Neural cell (in vitro differentiated cells): ENCODE measurements around the gene VPS41. TPM values are rescaled to one million over a fixed set of nuclear protein-coding genes. Genes with fewer than 3 reads are reported as not detected.

ENCODE experiments used
- H2AFZ ChIP-seq: fragments of 200-600, 300-800 bp; sonication (generic), shearing (Covaris generic); 2 replicates; pipeline ENCODE4 v1.6.0; 2014; ENCODE audit warnings: low read depth, mild to moderate bottlenecking, antibody characterized with exemption, low read length, moderate library complexity
- H3F3A ChIP-seq: fragments of 200-600 bp; shearing (Covaris generic); 2 replicates; pipeline ENCODE4 v1.6.1; 2016; ENCODE audit warnings: mild to moderate bottlenecking, moderate library complexity, mixed read lengths, antibody characterized with exemption, low read length; ENCODE audit not compliant: insufficient read depth, poor library complexity, severe bottlenecking
- H3K27ac ChIP-seq: fragments of 200-600, 300-800 bp; sonication (generic), shearing (Covaris generic); 2 replicates; pipeline ENCODE4 v1.5.1; 2014; ENCODE audit warnings: mild to moderate bottlenecking, low read length, moderate library complexity
- H3K27me3 ChIP-seq: fragments of 300-800, 200-600 bp; sonication (generic), shearing (Covaris generic); 2 replicates; pipeline ENCODE4 v1.6.0; 2014; ENCODE audit warnings: mild to moderate bottlenecking, low read depth, low read length, moderate library complexity; ENCODE audit not compliant: insufficient read depth
- H3K36me3 ChIP-seq: fragments of 300-800, 200-600 bp; sonication (generic), shearing (Covaris generic); 2 replicates; pipeline ENCODE4 v1.5.1; 2014; ENCODE audit warnings: mild to moderate bottlenecking, antibody characterized with exemption, low read length, moderate library complexity; ENCODE audit not compliant: insufficient read depth
- H3K4me2 ChIP-seq: fragments of 300-800, 200-600 bp; sonication (generic), shearing (Covaris generic); 2 replicates; pipeline ENCODE4 v1.6.0; 2014; ENCODE audit warnings: mild to moderate bottlenecking, low read length
- H3K4me3 ChIP-seq: fragments of 300-800, 200-600 bp; sonication (generic), shearing (Covaris generic); 2 replicates; pipeline ENCODE4 v1.5.1; 2014; ENCODE audit warnings: mild to moderate bottlenecking, low read length, moderate library complexity
- H3K79me2 ChIP-seq: fragments of 200-600 bp; shearing (Covaris generic); replicated peaks from 2 replicates; pipeline ENCODE4 v1.6.0; 2014; ENCODE audit warnings: mild to moderate bottlenecking, low read length, moderate library complexity; ENCODE audit not compliant: insufficient read depth
- H3K9ac ChIP-seq: fragments of 300-800, 200-600 bp; sonication (generic), shearing (Covaris generic); 2 replicates; pipeline ENCODE4 v1.6.1; 2016; ENCODE audit warnings: mild to moderate bottlenecking, low read length, mixed read lengths
- H3K9me2 ChIP-seq: fragments of 200-600 bp; shearing (Covaris generic); 2 replicates; pipeline ENCODE4 v1.6.1; 2016; ENCODE audit warnings: mild to moderate bottlenecking, low read length, mixed read lengths; ENCODE audit not compliant: insufficient read depth
- H3K9me3 ChIP-seq: fragments of 200-600, 300-800 bp; sonication (generic), shearing (Covaris generic); 2 replicates; pipeline ENCODE4 v1.6.1; 2016; ENCODE audit warnings: mild to moderate bottlenecking, mixed run types, low read length, moderate library complexity, mixed read lengths
- H4K20me1 ChIP-seq: fragments of 200-600 bp; shearing (Covaris generic); 2 replicates; pipeline ENCODE4 v1.6.1; 2016; ENCODE audit warnings: mild to moderate bottlenecking, mixed run types; ENCODE audit not compliant: insufficient read depth
- CTCF ChIP-seq: fragments of 450-650 bp; IDR thresholded peaks from 2 replicates; pipeline ENCODE4 v1.5.1; 2014; ENCODE audit warnings: antibody characterized with exemption, mild to moderate bottlenecking, moderate library complexity; ENCODE audit not compliant: poor library complexity, severe bottlenecking
- EP300 ChIP-seq: fragments of 450-650 bp; conservative IDR thresholded peaks from 2 replicates; pipeline ENCODE4 v1.6.1; 2014; ENCODE audit warnings: antibody characterized with exemption, mild to moderate bottlenecking, moderate library complexity; ENCODE audit not compliant: poor library complexity, severe bottlenecking
- EZH2 ChIP-seq: fragments of 200-600, 300-800 bp; shearing (Covaris generic), sonication (generic); IDR thresholded peaks from 2 replicates; pipeline ENCODE4 v1.6.1; 2014; ENCODE audit warnings: antibody characterized with exemption, low read length, borderline replicate concordance, mild to moderate bottlenecking; ENCODE audit not compliant: insufficient read depth, poor library complexity, severe bottlenecking
- MXI1 ChIP-seq: fragments of 450-650 bp; conservative IDR thresholded peaks from 2 replicates; pipeline ENCODE4 v1.6.1; 2014; ENCODE audit warnings: antibody characterized with exemption, mild to moderate bottlenecking; ENCODE audit not compliant: poor library complexity, severe bottlenecking
- POLR2AphosphoS5 ChIP-seq: IDR thresholded peaks from 2 replicates; pipeline ENCODE4 v1.6.1; 2012
- RAD21 ChIP-seq: fragments of 450-650 bp; conservative IDR thresholded peaks from 2 replicates; pipeline ENCODE4 v1.6.1; 2014; ENCODE audit warnings: antibody characterized with exemption, mild to moderate bottlenecking, moderate library complexity
- REST ChIP-seq: IDR thresholded peaks from 2 replicates; pipeline ENCODE4 v1.6.1; 2012; ENCODE audit warnings: borderline replicate concordance
- SMC3 ChIP-seq: fragments of 450-650 bp; conservative IDR thresholded peaks from 2 replicates; pipeline ENCODE4 v1.6.1; 2014; ENCODE audit warnings: antibody characterized with exemption, mild to moderate bottlenecking, moderate library complexity; ENCODE audit not compliant: poor library complexity
- TAF1 ChIP-seq: IDR thresholded peaks from 2 replicates; pipeline ENCODE4 v1.6.1; 2012; ENCODE audit warnings: low read depth
- polyA plus RNA-seq: library from polyadenylated mRNA; depleted of rRNA; stranded (reverse); fragments of >200 nt; gene quantifications from 2 replicates; pipeline ENCODE4 v1.2.3, GENCODE V29; 2014

Gene VPS41
- polyA plus RNA-seq, 1 donor from 2014 or later: 64.0 TPM

- Histone ChIP-seq H3K9ac (no peak overlapping the region), H3K79me2 (no peaks in the 10 kb centered on the region), H3K27ac (no peak overlapping the region), H3K27me3 (no peaks in the 10 kb centered on the region), H4K20me1 (no peaks in the 10 kb centered on the region), H3K36me3 (no peaks in the 10 kb centered on the region), H3F3A (no peaks in the 10 kb centered on the region), H2AFZ (no peak overlapping the region), H3K4me2 (no peak overlapping the region), H3K9me2 (no peaks in the 10 kb centered on the region), H3K4me3 (no peak overlapping the region), H3K9me3 (no peaks in the 10 kb centered on the region)
- TF ChIP-seq EZH2: no peak
- no peak for TF ChIP-seq CTCF
- TF ChIP-seq POLR2AphosphoS5: no peak
- TF ChIP-seq TAF1: no peak
- no peak for TF ChIP-seq REST
- no peak for TF ChIP-seq MXI1
- no peak for TF ChIP-seq SMC3
- TF ChIP-seq RAD21: no peak
- no peak for TF ChIP-seq EP300
These were observed 135.6 kb downstream of the VPS41 start for GRCh38 chr7:38773430-38773829.

GRCh38 chr7:38760226-38760625 lies 148.8 kb downstream of the VPS41 start:
- H3K4me3 ChIP-seq: no peak overlapping the region
- H2AFZ ChIP-seq: no peak overlapping the region
- H4K20me1 ChIP-seq: no peaks in the 10 kb centered on the region
- no peaks in the 10 kb centered on the region for H3K9me3 ChIP-seq
- H3K36me3 ChIP-seq: no peaks in the 10 kb centered on the region
- TF ChIP-seq SMC3 (no peak), EZH2 (no peak), CTCF (no peak), REST (no peak), EP300 (no peak)
- H3K4me2 ChIP-seq: no peak overlapping the region
- H3K9ac ChIP-seq: no peak overlapping the region
- H3K79me2 ChIP-seq: no peaks in the 10 kb centered on the region
- H3K9me2 ChIP-seq: no peaks in the 10 kb centered on the region
- H3K27ac ChIP-seq: no peak overlapping the region
- H3F3A ChIP-seq: no peaks in the 10 kb centered on the region
- H3K27me3 ChIP-seq: no peaks in the 10 kb centered on the region
